Adrenal gland (tissue), 12 donors: ENCODE data around the gene ZNF473. TPM values are rescaled to one million over a fixed set of nuclear protein-coding genes. Genes with fewer than 3 reads are reported as not detected.
A peak's percentile ranks its signal among the peaks of the same experiment; 100 is the strongest.

Experiments
- DNase-seq, 7 donors: peaks; one replicate each; pipeline ENCODE4 v3.0.0-alpha.2; 2019 to 2020
- H3K27ac ChIP-seq, 5 donors: fragments of 200-600 bp; sonication (generic) in 4 of 5; 1 replicate in 3 of 5; 2 replicates in 2 of 5; pipeline versions ENCODE4 v1.5.1 to v1.8.0; 2016 to 2020; ENCODE audit warnings: mild to moderate bottlenecking in 1 of 5
- H3K27me3 ChIP-seq: fragments of 200-600 bp; 2 replicates; pipeline ENCODE4 v1.8.0; 2021
- H3K36me3 ChIP-seq, 2 donors: fragments of 200-600 bp; replicated peaks in 1 of 2; 1 replicate in 1 of 2; 2 replicates in 1 of 2; pipeline versions ENCODE4 v1.5.1 to v1.8.0; 2018 to 2022
- H3K4me1 ChIP-seq, 2 donors: fragments of 200-600 bp; replicated peaks in 1 of 2; 1 replicate in 1 of 2; 2 replicates in 1 of 2; pipeline versions ENCODE4 v1.5.1 to v1.8.0; 2018 to 2021
- H3K4me3 ChIP-seq, 4 donors: fragments of 200-600 bp; sonication (generic) in 3 of 4; one replicate each; pipeline ENCODE4 v1.5.1; 2016 to 2018
- H3K9me3 ChIP-seq, 3 donors: fragments of 200-600 bp; sonication (generic) in 1 of 3; replicated peaks in 1 of 3; 1 replicate in 2 of 3; 2 replicates in 1 of 3; pipeline versions ENCODE4 v1.5.1 to v1.8.0; 2016 to 2021
- POLR2A ChIP-seq, 2 donors: fragments of 450-650 bp; IDR thresholded peaks; one replicate each; pipeline ENCODE4 v1.6.1; 2017; ENCODE audit warnings: antibody characterized with exemption in 2 of 2, mild to moderate bottlenecking in 2 of 2, moderate library complexity in 1 of 2
- WGBS, 4 donors: extraction: QIAGEN DNeasy Blood & Tissue Kit in 2 of 4; methylation state at CpG; one replicate each; pipeline versions ENCODE4 v1.1.5 to v1.1.7; 2013 to 2017; 5-methylcytosine and 5-hydroxymethylcytosine counted together
- intact Hi-C, 2 donors: fragments of 100-400 bp; cut with DNase I; formaldehyde crosslinking; loops; one replicate each; pipeline versions ENCODE4 v1.14.1 to v1.15.0; 2022 to 2023
- polyA plus RNA-seq, 3 donors: library from polyadenylated mRNA; stranded (reverse); fragments of 200-250 nt in 2 of 3; fragments of 350-450 nt in 1 of 3; fragmentation: Illumina TruSeq in 1 of 3; extraction: RNeasy Lipid Tissue Mini Kit (QIAGEN cat#74804) in 1 of 3; gene quantifications; one replicate each; pipeline ENCODE4 v1.2.3, GENCODE V29; 2013 to 2014
- total RNA-seq, 9 donors: library from RNA; depleted of rRNA in 4 of 9; stranded (reverse); fragments of >200 nt in 4 of 9; fragments of 120-200 nt in 1 of 9; fragmentation: NEBNext Ultra II Directional in 1 of 9; extraction: Animal tissue kit (Norgen Biotek cat#: 25700) in 1 of 9; gene quantifications; one replicate each; pipeline versions ENCODE4 v1.1.0 to v1.2.4, GENCODE V29; 2013 to 2023
- TF ChIP-seq, protein P1 (sequence below), 6 experiments: fragments of 450-650 bp in 4 of 6; fragments of 200-600 bp in 2 of 6; sonication (generic) in 1 of 6; IDR thresholded peaks; 1 replicate in 5 of 6; 2 replicates in 1 of 6; pipeline versions ENCODE4 v1.5.1 to v1.8.0; 2016 to 2021; ENCODE audit warnings: antibody characterized with exemption in 6 of 6, mild to moderate bottlenecking in 2 of 6, moderate library complexity in 1 of 6
- donor health status: healthy with polysubstance abuse.
- donor health status: Bipolar disorder and iron deficiency.
- donor health status: DM: yes; HTN: yes; CAD: no.
- donor health status: DM: no; HTN: no; CAD: no.
- donor health status: DM: no; HTN: no; CAD: no.
- donor health status: DM: yes; HTN: yes; CAD: no.

ZNF473 gene
- total and polyA plus RNA-seq, 12 donors, result 2.7 to 13.2 (median 9.1) TPM

DNA sequence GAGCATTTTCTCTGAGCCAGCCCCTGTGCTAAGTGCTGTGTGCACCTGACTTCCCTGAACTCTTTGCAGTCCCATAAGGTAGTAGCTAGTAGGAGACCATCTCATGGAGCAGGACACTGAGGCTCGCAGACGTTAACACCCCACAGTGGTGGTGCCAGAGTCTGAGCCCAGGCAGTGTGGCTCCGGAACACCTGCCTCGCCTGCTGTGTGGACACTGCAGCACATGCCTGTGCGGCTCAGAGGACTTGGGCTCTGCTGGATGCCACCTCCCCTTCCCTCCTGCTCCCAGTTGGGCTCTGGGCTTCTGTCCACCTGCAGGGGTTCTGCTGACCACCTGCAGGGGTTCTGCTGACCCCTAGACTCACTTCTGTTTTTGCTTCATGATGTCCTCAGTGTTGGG lies 37.8 kb upstream of the ZNF473 start:
- no peak for TF ChIP-seq POLR2A (IDR thresholded peaks at IDR 0.05)
- TF ChIP-seq, protein P1, sequence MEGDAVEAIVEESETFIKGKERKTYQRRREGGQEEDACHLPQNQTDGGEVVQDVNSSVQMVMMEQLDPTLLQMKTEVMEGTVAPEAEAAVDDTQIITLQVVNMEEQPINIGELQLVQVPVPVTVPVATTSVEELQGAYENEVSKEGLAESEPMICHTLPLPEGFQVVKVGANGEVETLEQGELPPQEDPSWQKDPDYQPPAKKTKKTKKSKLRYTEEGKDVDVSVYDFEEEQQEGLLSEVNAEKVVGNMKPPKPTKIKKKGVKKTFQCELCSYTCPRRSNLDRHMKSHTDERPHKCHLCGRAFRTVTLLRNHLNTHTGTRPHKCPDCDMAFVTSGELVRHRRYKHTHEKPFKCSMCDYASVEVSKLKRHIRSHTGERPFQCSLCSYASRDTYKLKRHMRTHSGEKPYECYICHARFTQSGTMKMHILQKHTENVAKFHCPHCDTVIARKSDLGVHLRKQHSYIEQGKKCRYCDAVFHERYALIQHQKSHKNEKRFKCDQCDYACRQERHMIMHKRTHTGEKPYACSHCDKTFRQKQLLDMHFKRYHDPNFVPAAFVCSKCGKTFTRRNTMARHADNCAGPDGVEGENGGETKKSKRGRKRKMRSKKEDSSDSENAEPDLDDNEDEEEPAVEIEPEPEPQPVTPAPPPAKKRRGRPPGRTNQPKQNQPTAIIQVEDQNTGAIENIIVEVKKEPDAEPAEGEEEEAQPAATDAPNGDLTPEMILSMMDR (IDR thresholded peaks at IDR 0.05), result no peak
- Histone ChIP-seq H3K4me3 (no peak overlapping the region), H3K9me3 (no peaks in the 10 kb centered on the region), H3K27ac (no peak overlapping the region), H3K36me3 (peaks cover 0 to 70% of the 10 kb centered on the region in 2 donors), H3K27me3 (no peaks in the 10 kb centered on the region), H3K4me1 (peaks cover 0 to 6% of the 10 kb centered on the region in 2 donors)
- DNase-seq, result peak in 1 of 7 donors; percentile 21
- intact Hi-C loops, result no loop called here
- 80 to 95% (median 90%) methylated on average over 1 to 5 of the region's 5 CpGs for WGBS, 4 donors

DNA sequence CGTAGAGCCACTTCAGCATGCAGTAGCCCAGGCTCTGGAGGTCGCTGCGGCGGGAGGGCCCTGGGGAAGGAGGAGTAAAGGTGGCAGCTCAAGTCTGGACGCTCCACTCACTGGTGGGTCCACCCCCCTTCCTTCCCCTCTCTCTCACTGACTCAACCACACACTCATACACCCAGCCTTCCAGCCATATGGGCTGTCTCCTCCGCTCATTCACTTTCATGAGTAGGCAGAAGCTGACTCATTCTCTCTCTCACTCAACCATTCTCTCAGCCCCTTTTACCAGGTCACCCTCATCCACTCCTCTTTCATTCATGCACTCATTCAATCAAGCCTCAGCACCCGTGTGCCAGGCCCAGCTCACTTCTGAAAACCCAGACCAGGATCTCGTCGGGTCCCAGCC lies 37.4 kb upstream of the ZNF473 start:
- no peak overlapping the region for H3K4me3 ChIP-seq
- H3K27me3 ChIP-seq, result no peaks in the 10 kb centered on the region
- TF ChIP-seq, protein P1 (IDR thresholded peaks at IDR 0.05), result no peak
- no peak for TF ChIP-seq POLR2A (IDR thresholded peaks at IDR 0.05)
- H3K36me3 ChIP-seq, result peaks cover 0 to 71% of the 10 kb centered on the region in 2 donors
- H3K4me1 ChIP-seq, result peaks cover 0 to 2% of the 10 kb centered on the region in 2 donors
- 93 to 97% (median 94%) methylated on average over 8 to 9 of the region's 9 CpGs for WGBS, 4 donors
- H3K27ac ChIP-seq, result no peak overlapping the region
- intact Hi-C loops, result no loop called here
- DNase-seq, result no peak
- H3K9me3 ChIP-seq, result no peaks in the 10 kb centered on the region

DNA sequence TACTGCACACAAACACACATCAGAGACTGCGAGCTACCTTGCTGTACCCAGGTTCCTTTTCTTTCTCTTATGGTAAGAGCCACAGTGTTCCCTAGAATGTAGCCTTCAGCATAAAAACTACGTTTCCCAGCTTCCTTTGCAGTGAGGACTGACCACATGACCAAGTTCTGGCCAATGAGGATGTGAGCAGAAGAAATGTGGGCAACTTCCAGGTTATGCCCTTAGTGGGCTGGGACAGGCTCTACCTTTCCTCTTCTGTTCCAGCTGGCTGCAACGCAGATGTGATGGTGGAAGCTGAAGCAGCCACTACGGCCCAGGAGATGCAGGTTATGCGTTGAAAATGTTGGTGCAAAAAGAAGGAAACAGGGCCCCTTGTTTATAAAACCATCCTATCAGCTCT lies 28.1 kb upstream of the ZNF473 start:
- TF ChIP-seq, protein P1 (IDR thresholded peaks at IDR 0.05), result no peak
- TF ChIP-seq POLR2A (IDR thresholded peaks at IDR 0.05), result no peak
- Histone ChIP-seq H3K4me3 (no peak overlapping the region), H3K27ac (no peak overlapping the region), H3K36me3 (peaks cover 0 to 81% of the 10 kb centered on the region in 2 donors), H3K27me3 (no peaks in the 10 kb centered on the region), H3K4me1 (peaks cover 0 to 10% of the 10 kb centered on the region in 2 donors), H3K9me3 (no peaks in the 10 kb centered on the region)
- 77 to 88% (median 81%) methylated on average over 5 of the region's 5 CpGs for WGBS, 4 donors
- intact Hi-C loops, result no loop called here
- DNase-seq, result no peak

DNA sequence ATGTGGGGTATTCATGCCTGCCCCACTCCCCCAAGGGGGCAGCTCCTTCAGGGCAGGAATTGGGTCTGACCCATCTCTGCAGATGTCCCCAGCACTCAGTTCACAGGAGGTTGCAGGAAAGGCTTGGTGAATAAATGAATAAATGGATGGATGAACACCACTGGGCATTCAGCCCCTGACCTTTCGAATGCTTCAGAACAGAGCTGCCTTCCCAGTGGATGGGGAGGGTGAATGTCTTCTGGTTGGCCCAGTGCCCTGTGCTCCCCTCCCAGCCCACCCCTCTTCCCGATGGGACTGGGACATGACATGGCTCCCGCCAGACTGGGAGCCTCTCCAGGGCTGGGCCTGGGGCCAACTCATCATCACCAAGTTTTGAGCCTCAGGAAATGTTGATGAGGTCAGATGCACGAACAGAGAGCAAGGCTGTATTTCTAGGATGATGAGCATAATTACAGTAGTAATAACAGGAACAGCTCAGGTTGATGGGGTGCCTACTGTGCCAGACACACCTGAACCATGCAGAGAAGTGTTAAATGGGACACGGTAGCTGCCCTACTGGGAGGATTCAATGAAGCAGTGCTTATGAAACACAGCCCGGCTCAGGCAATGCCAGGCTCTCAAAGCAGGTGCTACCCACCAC lies 26.3 kb upstream of the ZNF473 start:
- H3K9me3 ChIP-seq, result no peaks in the 10 kb centered on the region
- no peak for TF ChIP-seq POLR2A (IDR thresholded peaks at IDR 0.05)
- TF ChIP-seq, protein P1 (IDR thresholded peaks at IDR 0.05), result no peak
- no peak overlapping the region for H3K4me3 ChIP-seq
- H3K27ac ChIP-seq, result no peak overlapping the region
- no peaks in the 10 kb centered on the region for H3K27me3 ChIP-seq
- 62 to 83% (median 66%) methylated on average over 3 to 6 of the region's 6 CpGs for WGBS, 4 donors
- peaks cover 0 to 81% of the 10 kb centered on the region in 2 donors for H3K36me3 ChIP-seq
- intact Hi-C loops, result no loop called here
- peaks cover 8 to 20% of the 10 kb centered on the region in 2 donors for H3K4me1 ChIP-seq
- DNase-seq, result no peak
